Neural progenitor cell (in vitro differentiated cells): ENCODE data around the gene MIEF2.

Experiments used
- EZH2 ChIP-seq: fragments of 200-600 bp; sonication (generic); IDR thresholded peaks from 2 replicates; pipeline ENCODE4 v1.6.1; 2017; ENCODE audit warnings: antibody characterized with exemption, mild to moderate bottlenecking, moderate library complexity
- EZH2phosphoT487 ChIP-seq: fragments of 200-600 bp; sonication (generic); IDR thresholded peaks from 2 replicates; pipeline ENCODE4 v1.6.1; 2017; ENCODE audit warnings: antibody characterized with exemption
- TF ChIP-seq, protein P1 (sequence below): fragments of 200-600 bp; sonication (generic); IDR thresholded peaks from 2 replicates; pipeline ENCODE4 v1.5.1; 2017; ENCODE audit warnings: antibody characterized with exemption, mild to moderate bottlenecking

DNA sequence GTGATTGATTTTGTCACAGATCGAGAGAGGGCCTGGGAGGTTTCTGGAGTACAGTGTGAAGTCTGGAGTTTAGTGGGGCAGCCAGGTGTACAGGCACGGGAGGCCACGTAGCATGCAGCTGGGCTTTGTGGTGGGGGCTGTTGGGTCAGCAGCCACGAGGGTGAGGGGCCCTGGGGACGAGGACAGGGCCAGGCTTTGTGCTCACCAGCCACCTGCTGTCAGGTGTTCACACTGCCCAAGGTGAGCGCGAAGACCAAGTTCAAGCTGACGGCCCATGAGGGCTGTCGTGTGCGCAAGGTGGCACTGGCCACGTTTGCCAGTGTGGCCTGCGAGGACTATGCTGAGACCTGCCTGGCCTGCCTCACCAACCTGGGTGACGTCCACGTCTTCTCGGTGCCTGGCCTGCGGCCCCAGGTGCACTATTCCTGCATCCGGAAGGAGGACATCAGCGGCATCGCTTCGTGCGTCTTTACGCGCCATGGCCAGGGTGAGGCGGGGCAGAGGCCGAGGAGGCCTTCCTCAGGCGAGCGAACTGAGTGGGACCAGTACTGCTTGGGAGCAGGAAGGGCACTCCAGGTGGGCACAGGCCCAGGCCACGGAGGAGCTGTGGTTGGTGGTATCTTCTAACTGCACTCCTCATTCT is 19.1 kb upstream of the MIEF2 start:
- TF ChIP-seq EZH2 (no peak), EZH2phosphoT487 (no peak)
- TF ChIP-seq, protein P1, sequence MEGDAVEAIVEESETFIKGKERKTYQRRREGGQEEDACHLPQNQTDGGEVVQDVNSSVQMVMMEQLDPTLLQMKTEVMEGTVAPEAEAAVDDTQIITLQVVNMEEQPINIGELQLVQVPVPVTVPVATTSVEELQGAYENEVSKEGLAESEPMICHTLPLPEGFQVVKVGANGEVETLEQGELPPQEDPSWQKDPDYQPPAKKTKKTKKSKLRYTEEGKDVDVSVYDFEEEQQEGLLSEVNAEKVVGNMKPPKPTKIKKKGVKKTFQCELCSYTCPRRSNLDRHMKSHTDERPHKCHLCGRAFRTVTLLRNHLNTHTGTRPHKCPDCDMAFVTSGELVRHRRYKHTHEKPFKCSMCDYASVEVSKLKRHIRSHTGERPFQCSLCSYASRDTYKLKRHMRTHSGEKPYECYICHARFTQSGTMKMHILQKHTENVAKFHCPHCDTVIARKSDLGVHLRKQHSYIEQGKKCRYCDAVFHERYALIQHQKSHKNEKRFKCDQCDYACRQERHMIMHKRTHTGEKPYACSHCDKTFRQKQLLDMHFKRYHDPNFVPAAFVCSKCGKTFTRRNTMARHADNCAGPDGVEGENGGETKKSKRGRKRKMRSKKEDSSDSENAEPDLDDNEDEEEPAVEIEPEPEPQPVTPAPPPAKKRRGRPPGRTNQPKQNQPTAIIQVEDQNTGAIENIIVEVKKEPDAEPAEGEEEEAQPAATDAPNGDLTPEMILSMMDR, result no peak
